ENCODE measurements around the gene PANK4. TPM values are rescaled to one million over a fixed set of nuclear protein-coding genes. Genes with fewer than 3 reads are reported as not detected.
"Not testable (repeated sequence)": the region's sequence is repeated elsewhere in the genome, so short reads cannot be mapped to it uniquely, and the experiment has no call there.

PANK4 gene
- total RNA-seq, 1 experiment from 2014 or later = 45.6 TPM

DNA sequence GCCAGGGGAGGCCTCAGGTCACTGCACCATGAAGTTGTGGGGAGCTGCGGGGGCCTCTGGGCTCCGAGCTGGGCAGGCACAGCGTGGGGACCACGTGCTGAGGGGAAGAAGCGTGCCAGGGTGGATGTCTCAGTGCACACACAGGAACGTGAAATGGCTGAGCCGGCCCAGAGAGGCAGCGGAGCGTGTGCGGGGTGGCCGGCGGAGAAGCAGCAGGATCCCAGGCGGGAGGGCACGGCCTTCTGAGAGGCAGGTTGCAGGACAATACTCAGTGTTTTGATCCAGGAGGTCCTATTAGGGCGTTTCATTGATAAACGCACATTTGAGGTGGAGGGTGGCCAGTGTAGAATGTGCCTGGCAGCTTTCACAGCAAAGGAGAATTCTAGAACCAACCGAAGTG is 42.7 kb upstream of the PANK4 start:
- no peaks in the 10 kb centered on the region for H3K9me3 ChIP-seq (ENCODE audit: low read depth, low read length, poor library complexity, severe bottlenecking)
- H3K4me3 ChIP-seq (ENCODE audit: low read depth, low read length, poor library complexity, severe bottlenecking) = no peak overlapping the region
- H3K4me1 ChIP-seq (ENCODE audit: insufficient read depth, low read length, poor library complexity, severe bottlenecking) = no peaks in the 10 kb centered on the region
- TF ChIP-seq, protein P1, sequence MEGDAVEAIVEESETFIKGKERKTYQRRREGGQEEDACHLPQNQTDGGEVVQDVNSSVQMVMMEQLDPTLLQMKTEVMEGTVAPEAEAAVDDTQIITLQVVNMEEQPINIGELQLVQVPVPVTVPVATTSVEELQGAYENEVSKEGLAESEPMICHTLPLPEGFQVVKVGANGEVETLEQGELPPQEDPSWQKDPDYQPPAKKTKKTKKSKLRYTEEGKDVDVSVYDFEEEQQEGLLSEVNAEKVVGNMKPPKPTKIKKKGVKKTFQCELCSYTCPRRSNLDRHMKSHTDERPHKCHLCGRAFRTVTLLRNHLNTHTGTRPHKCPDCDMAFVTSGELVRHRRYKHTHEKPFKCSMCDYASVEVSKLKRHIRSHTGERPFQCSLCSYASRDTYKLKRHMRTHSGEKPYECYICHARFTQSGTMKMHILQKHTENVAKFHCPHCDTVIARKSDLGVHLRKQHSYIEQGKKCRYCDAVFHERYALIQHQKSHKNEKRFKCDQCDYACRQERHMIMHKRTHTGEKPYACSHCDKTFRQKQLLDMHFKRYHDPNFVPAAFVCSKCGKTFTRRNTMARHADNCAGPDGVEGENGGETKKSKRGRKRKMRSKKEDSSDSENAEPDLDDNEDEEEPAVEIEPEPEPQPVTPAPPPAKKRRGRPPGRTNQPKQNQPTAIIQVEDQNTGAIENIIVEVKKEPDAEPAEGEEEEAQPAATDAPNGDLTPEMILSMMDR (conservative IDR thresholded peaks at IDR 0.05; ENCODE audit: low read depth, low read length) = no peak
- TF ChIP-seq EZH2 (IDR thresholded peaks at IDR 0.05; ENCODE audit: borderline replicate concordance, low read depth, low read length, poor library complexity, severe bottlenecking) = no peak
- CTCF ChIA-PET = no interaction called here
- BruUV-seq (replicated peaks) = no TSS peak
- DNase-seq (ENCODE audit: low spot score) = no peak
- POLR2A ChIA-PET (ENCODE audit: low non-redundant PET) = no interaction called here
- H3K36me3 ChIP-seq (ENCODE audit: insufficient read depth, low read length, poor library complexity, severe bottlenecking) = no peaks in the 10 kb centered on the region
- H3K27ac ChIP-seq (ENCODE audit: low read depth, low read length, poor library complexity, severe bottlenecking) = no peak overlapping the region
- intact Hi-C loops (cut with micrococcal nuclease; ENCODE audit: unreplicated experiment) = no loop called here
- peaks cover 10% of the 10 kb centered on the region for H3K27me3 ChIP-seq (replicated peaks; ENCODE audit: insufficient read depth, low read depth, low read length, poor library complexity)

DNA sequence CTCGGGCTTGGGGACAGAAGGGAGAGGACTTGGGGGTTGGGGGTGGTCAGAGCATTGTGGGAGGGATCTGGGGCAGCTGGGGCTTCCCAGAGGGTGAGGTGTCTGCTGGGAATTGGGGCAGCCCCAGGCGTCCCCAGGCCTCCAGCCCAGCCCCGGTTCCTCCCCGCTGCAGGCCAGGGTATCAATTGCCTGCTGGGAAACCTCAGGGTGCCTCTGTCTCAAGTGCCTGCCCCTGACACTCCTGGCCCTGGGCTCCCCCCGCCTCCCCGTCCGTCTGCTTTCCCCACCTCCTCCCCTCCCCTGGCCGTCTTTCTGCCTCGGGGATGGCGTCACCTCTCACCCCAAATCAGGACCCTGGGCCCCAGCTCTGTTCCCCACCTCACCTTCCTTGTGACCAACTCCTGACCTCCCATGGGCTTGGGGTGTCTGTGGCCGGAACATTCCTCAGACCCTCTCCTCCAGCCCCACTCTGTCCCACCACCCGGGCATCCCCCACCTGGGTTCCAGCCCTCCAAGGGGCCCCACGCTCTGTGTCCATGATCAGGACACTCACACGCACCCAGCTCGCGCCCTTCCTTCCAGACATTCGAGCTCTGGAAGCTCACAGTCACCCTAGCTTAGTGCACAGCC is 41.9 kb upstream of the PANK4 start:
- H3K4me3 ChIP-seq (ENCODE audit: low read depth, low read length, poor library complexity, severe bottlenecking); DNase-seq (ENCODE audit: low spot score); H3K27ac ChIP-seq (ENCODE audit: low read depth, low read length, poor library complexity, severe bottlenecking); POLR2A ChIA-PET (ENCODE audit: low non-redundant PET); H3K9me3 ChIP-seq (ENCODE audit: low read depth, low read length, poor library complexity, severe bottlenecking); H3K36me3 ChIP-seq (ENCODE audit: insufficient read depth, low read length, poor library complexity, severe bottlenecking); H3K27me3 ChIP-seq (replicated peaks; ENCODE audit: insufficient read depth, low read depth, low read length, poor library complexity); intact Hi-C loops (cut with micrococcal nuclease; ENCODE audit: unreplicated experiment); BruUV-seq (replicated peaks); CTCF ChIA-PET; H3K4me1 ChIP-seq (ENCODE audit: insufficient read depth, low read length, poor library complexity, severe bottlenecking): not testable (repeated sequence)

DNA sequence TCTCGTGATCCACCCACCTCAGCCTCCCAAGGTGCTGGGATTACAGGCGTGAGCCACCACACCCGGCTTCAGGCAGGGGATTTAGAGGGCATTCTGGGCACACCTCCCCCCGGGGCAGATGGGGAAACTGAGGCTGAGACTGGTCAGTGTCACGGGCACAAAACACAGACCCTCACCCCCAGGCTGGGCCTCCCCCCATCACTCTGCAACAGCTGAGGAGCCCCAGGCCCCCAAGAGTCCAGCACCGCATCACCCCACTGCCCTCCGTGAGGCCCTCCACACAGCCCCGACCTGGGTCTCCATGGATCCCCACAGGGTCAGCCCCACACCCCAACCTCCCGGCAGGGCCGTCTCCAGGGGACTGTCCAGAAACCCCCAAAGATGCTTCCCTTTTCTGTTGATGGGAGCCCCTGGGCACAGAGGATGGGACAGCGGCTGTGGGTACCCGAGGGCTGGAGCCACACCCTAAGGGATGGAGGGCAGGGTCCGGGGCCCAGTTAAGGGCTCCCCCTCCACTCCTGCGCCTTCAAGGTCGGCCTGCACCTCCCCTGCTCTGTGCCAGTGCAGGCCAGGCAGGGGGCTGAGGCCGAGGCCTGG is 40.8 kb upstream of the PANK4 start:
- H3K27me3 ChIP-seq (replicated peaks; ENCODE audit: insufficient read depth, low read depth, low read length, poor library complexity) = peaks cover 3% of the 10 kb centered on the region
- no TSS peak for BruUV-seq (replicated peaks)
- no peaks in the 10 kb centered on the region for H3K9me3 ChIP-seq (ENCODE audit: low read depth, low read length, poor library complexity, severe bottlenecking)
- no peaks in the 10 kb centered on the region for H3K36me3 ChIP-seq (ENCODE audit: insufficient read depth, low read length, poor library complexity, severe bottlenecking)
- CTCF ChIA-PET = no interaction called here
- no peak for DNase-seq (ENCODE audit: low spot score)
- no peak for TF ChIP-seq EZH2 (IDR thresholded peaks at IDR 0.05; ENCODE audit: borderline replicate concordance, low read depth, low read length, poor library complexity, severe bottlenecking)
- TF ChIP-seq, protein P1 (conservative IDR thresholded peaks at IDR 0.05; ENCODE audit: low read depth, low read length) = no peak
- intact Hi-C loops (cut with micrococcal nuclease; ENCODE audit: unreplicated experiment) = no loop called here
- H3K4me3 ChIP-seq (ENCODE audit: low read depth, low read length, poor library complexity, severe bottlenecking) = no peak overlapping the region
- no peaks in the 10 kb centered on the region for H3K4me1 ChIP-seq (ENCODE audit: insufficient read depth, low read length, poor library complexity, severe bottlenecking)
- H3K27ac ChIP-seq (ENCODE audit: low read depth, low read length, poor library complexity, severe bottlenecking) = no peak overlapping the region
- POLR2A ChIA-PET (ENCODE audit: low non-redundant PET) = no interaction called here

All from A673 (cell line).